ENCODE measurements around the gene GHRHR. TPM values are rescaled to one million over a fixed set of nuclear protein-coding genes. Genes with fewer than 3 reads are reported as not detected.

Gene GHRHR
- total and polyA plus RNA-seq, 2 experiments from 2014 or later, result not detected

GRCh38 chr7:30931929-30932540 lies 31.7 kb upstream of the GHRHR start:
- TF ChIP-seq EZH2phosphoT487 (IDR thresholded peaks at IDR 0.05; ENCODE audit: insufficient read depth, low read depth), result no peak
- TF ChIP-seq EZH2 (IDR thresholded peaks at IDR 0.05; ENCODE audit: insufficient read depth, poor library complexity, severe bottlenecking), result no peak
- H3K36me3 ChIP-seq (ENCODE audit: low read depth), result no peaks in the 10 kb centered on the region
- peaks cover 12% of the 10 kb centered on the region for H3K4me1 ChIP-seq (ENCODE audit: insufficient read depth)
- H3K4me2 ChIP-seq (ENCODE audit: unreplicated experiment), result peak overlapping the region; percentile 49
- no peaks in the 10 kb centered on the region for H3K9me3 ChIP-seq (ENCODE audit: low read depth)
- no peaks in the 10 kb centered on the region for H3K27me3 ChIP-seq (replicated peaks; ENCODE audit: insufficient read depth)
- no peak overlapping the region for H3K4me3 ChIP-seq
- H2AFZ ChIP-seq, result peak overlapping the region; percentile 68
- no peak overlapping the region for H3K27ac ChIP-seq
- no peaks in the 10 kb centered on the region for H3K79me2 ChIP-seq (ENCODE audit: insufficient read depth)
- in situ Hi-C loops (cut with MboI), result no loop called here
- H3K9ac ChIP-seq, result 0 out of 2 replicates have a peak overlapping the region, but pooled peaks have one; percentile 4
- no peaks in the 10 kb centered on the region for H3F3A ChIP-seq (ENCODE audit: insufficient read depth)
- no peak for DNase-seq
- WGBS, 2 experiments (ENCODE audit: low coverage in 1 of 2, low lambda C conversion rate in 2 of 2, missing lambda C conversion rate in 2 of 2), result 80 to 83% methylated on average over 9 of the region's 9 CpGs
- no peaks in the 10 kb centered on the region for H4K20me1 ChIP-seq (ENCODE audit: insufficient read depth)
- H3K9me2 ChIP-seq (ENCODE audit: insufficient read depth), result no peaks in the 10 kb centered on the region

GRCh38 chr7:30932562-30932961 lies 31.2 kb upstream of the GHRHR start:
- Histone ChIP-seq H3K9ac (no peak overlapping the region), H2AFZ (no peak overlapping the region), H4K20me1 (ENCODE audit: insufficient read depth) (no peaks in the 10 kb centered on the region), H3K27ac (no peak overlapping the region), H3K4me2 (ENCODE audit: unreplicated experiment) (no peak overlapping the region), H3K4me1 (ENCODE audit: insufficient read depth) (peaks cover 12% of the 10 kb centered on the region), H3K9me2 (ENCODE audit: insufficient read depth) (no peaks in the 10 kb centered on the region), H3K36me3 (ENCODE audit: low read depth) (no peaks in the 10 kb centered on the region), H3F3A (ENCODE audit: insufficient read depth) (no peaks in the 10 kb centered on the region), H3K4me3 (no peak overlapping the region), H3K27me3 (replicated peaks; ENCODE audit: insufficient read depth) (peaks cover under 1% of the 10 kb centered on the region; the same call in 1 of the 2 replicates), H3K79me2 (ENCODE audit: insufficient read depth) (no peaks in the 10 kb centered on the region), H3K9me3 (ENCODE audit: low read depth) (no peaks in the 10 kb centered on the region)
- in situ Hi-C loops (cut with MboI), result no loop called here
- TF ChIP-seq EZH2phosphoT487 (IDR thresholded peaks at IDR 0.05; ENCODE audit: insufficient read depth, low read depth) (no peak), EZH2 (IDR thresholded peaks at IDR 0.05; ENCODE audit: insufficient read depth, poor library complexity, severe bottlenecking) (no peak)
- no peak for DNase-seq
- 87 to 90% methylated on average over 6 of the region's 6 CpGs for WGBS, 2 experiments (ENCODE audit: low coverage in 1 of 2, low lambda C conversion rate in 2 of 2, missing lambda C conversion rate in 2 of 2)

- Histone ChIP-seq H3K79me2 (ENCODE audit: insufficient read depth) (no peaks in the 10 kb centered on the region), H3K4me2 (ENCODE audit: unreplicated experiment) (no peak overlapping the region), H3K9me2 (ENCODE audit: insufficient read depth) (no peaks in the 10 kb centered on the region), H3K27ac (no peak overlapping the region), H3K4me3 (no peak overlapping the region), H3F3A (ENCODE audit: insufficient read depth) (no peaks in the 10 kb centered on the region), H3K9me3 (ENCODE audit: low read depth) (no peaks in the 10 kb centered on the region), H3K36me3 (ENCODE audit: low read depth) (no peaks in the 10 kb centered on the region), H4K20me1 (ENCODE audit: insufficient read depth) (no peaks in the 10 kb centered on the region), H3K4me1 (ENCODE audit: insufficient read depth) (peaks cover 12% of the 10 kb centered on the region), H2AFZ (no peak overlapping the region), H3K27me3 (replicated peaks; ENCODE audit: insufficient read depth) (peaks cover 9% of the 10 kb centered on the region; the same call in 1 of the 2 replicates), H3K9ac (no peak overlapping the region)
- in situ Hi-C loops (cut with MboI), result no loop called here
- TF ChIP-seq EZH2 (IDR thresholded peaks at IDR 0.05; ENCODE audit: insufficient read depth, poor library complexity, severe bottlenecking) (no peak), EZH2phosphoT487 (IDR thresholded peaks at IDR 0.05; ENCODE audit: insufficient read depth, low read depth) (no peak)
- DNase-seq, result no peak
- 86 to 89% methylated on average over 26 of the region's 26 CpGs for WGBS, 2 experiments (ENCODE audit: low coverage in 1 of 2, low lambda C conversion rate in 2 of 2, missing lambda C conversion rate in 2 of 2)
These were observed 30.4 kb upstream of the GHRHR start for GRCh38 chr7:30933124-30933974.

- peaks cover 11% of the 10 kb centered on the region for H3K27me3 ChIP-seq (replicated peaks; ENCODE audit: insufficient read depth)
- DNase-seq, result no peak
- H3K4me3 ChIP-seq, result no peak overlapping the region
- no peaks in the 10 kb centered on the region for H3F3A ChIP-seq (ENCODE audit: insufficient read depth)
- H2AFZ ChIP-seq, result no peak overlapping the region
- peaks cover 12% of the 10 kb centered on the region for H3K4me1 ChIP-seq (ENCODE audit: insufficient read depth)
- no peak overlapping the region for H3K9ac ChIP-seq
- H3K9me3 ChIP-seq (ENCODE audit: low read depth), result no peaks in the 10 kb centered on the region
- no peaks in the 10 kb centered on the region for H3K36me3 ChIP-seq (ENCODE audit: low read depth)
- no peak overlapping the region for H3K4me2 ChIP-seq (ENCODE audit: unreplicated experiment)
- TF ChIP-seq EZH2phosphoT487 (IDR thresholded peaks at IDR 0.05; ENCODE audit: insufficient read depth, low read depth) (no peak), EZH2 (IDR thresholded peaks at IDR 0.05; ENCODE audit: insufficient read depth, poor library complexity, severe bottlenecking) (no peak)
- no peak overlapping the region for H3K27ac ChIP-seq
- WGBS, 2 experiments (ENCODE audit: low coverage in 1 of 2, low lambda C conversion rate in 2 of 2, missing lambda C conversion rate in 2 of 2), result 87% methylated on average over 5 of the region's 5 CpGs
- H4K20me1 ChIP-seq (ENCODE audit: insufficient read depth), result no peaks in the 10 kb centered on the region
- in situ Hi-C loops (cut with MboI), result no loop called here
- no peaks in the 10 kb centered on the region for H3K79me2 ChIP-seq (ENCODE audit: insufficient read depth)
- H3K9me2 ChIP-seq (ENCODE audit: insufficient read depth), result no peaks in the 10 kb centered on the region
These were observed 29.5 kb upstream of the GHRHR start for GRCh38 chr7:30934225-30934624.

All from GM23248 (cell line).